GM18907 (cell line): ENCODE data around the gene HINT2.

Experiments used
- ATAC-seq: cut with Tn5 transposase; IDR thresholded peaks from one replicate; pipeline ENCODE4 v1.9.1; 2021; ENCODE audit warnings: mild to moderate bottlenecking, moderate library complexity; ENCODE audit not compliant: unreplicated experiment

HINT2 gene

DNA sequence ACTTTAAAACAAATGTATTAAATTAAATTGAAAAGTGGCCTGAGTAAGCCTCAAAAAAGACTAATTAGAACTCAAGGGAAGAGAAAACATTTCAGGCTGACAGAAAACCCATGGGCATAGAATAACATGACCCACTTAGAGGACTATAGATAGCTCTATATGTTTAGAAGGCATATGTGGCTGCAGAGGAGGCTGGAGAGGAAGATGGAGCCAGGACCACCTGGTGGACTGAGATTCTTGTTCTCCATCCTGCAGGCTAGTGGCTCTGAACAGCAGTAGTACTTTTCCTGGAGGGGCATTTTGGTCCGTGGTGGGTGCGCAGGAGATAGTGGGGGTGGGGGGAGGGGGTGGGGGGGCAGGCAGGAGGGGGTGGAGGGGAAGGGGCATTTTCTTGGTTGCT lies 33.8 kb downstream of the HINT2 start:
- no peak for ATAC-seq

DNA sequence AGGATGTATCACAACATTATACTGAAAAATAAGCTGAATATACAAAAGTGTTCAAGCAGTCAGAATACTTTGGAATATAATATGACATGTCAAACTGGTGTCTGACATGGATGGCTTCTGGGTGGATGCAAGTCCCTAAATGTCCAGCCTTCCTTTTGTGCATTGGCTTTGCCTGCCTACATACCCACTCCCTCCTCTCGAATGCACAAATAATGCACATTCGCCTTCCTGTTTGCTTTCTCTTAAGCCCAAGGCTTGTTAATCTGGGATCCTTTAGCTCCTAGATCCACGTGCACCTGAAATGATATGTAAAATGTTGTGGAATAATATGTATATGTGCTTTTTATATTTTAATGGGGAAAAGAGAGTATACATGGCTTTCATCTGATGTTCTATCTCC lies 36.3 kb downstream of the HINT2 start:
- no peak for ATAC-seq

DNA sequence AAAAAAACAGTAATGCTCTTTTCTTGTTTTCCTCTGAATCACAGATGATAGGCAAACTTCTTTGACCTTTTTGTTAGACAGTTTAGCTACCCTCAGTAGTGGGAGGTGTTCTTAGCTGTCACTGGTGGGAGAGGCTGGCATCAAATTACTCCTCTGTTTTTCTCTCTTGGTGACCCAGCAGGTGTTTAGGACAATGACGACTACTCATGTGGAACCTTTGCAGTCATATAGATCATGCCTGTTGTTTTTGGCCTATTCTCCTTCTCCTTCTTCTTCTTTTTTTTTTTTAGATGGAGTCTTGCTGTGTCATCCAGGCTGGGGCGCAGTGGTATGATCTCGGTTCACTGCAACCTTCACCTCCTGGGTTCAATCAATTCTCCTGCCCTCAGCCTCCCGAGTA lies 38.8 kb downstream of the HINT2 start:
- ATAC-seq = no peak

DNA sequence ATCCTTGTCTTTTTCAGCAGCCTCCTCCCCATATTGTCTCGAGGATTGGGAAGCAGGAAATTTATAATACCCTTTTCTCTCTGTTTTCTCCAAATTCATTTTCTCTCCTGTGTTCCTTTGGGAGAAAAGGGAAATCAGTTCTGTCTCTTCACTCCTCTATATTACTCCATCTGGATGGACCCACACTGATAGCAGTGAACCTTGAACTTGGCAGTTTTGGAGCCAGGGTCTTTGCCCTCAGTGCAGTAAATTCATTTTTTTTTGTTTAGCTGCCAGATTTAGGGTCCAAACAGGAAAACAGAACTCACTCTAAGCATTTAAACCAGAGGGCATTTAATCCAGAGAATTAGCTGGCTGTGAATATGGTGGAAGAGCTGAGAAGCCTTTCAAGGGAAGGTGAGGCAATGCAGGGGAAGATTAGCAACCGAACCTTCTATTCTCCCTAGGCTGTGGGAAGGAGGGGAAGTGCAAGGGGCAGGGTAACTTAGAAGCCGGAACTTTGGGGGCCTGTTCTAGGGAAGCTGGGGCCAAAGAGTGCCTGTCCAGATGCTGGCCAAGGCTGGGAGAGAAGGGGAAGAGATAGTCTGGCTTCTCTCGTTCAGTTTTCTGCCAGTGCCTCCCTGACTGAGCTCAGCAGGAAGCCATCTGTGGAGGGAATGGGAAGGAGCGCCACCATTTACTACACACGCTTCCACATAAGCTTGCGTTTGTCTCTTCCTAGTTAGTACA lies 39.8 kb downstream of the HINT2 start:
- no peak for ATAC-seq

DNA sequence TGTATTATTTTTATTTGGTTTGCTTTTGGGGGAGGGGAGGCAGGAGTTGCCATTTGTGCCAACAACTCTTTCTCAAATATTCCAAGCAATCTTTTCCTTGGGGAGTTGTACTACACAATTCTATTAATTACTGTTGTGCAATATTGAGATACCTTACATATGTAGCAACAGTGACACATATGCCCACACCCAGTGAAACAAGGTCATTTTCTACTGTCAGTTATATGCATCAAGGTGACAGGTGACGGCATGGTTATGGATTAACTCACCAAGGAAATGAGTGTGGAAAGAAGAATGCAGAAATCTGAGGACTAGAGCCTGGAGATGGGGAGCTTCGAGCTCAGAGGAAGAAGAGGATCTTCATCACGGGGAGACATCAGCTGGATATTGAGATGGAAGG lies 42.9 kb downstream of the HINT2 start:
- no peak for ATAC-seq

DNA sequence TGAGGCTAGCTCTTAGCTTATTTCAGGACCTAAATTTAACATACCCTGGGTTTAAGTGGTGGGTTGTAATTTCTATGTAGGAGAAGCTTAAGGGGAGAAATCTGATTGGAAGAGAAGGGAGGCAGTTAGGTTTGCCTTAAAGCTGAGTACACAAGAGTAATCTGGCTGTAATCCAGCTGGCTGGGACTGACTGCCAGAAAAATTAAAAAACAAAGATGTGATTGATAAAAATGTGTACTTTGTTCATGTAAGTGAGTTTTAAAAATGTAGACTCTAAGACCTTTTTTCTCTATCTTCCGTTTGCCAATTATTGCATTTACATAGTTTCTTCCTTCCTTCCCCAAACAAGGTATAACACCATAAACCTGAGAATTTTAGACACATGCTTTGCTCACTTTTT lies 43.3 kb downstream of the HINT2 start:
- no peak for ATAC-seq

DNA sequence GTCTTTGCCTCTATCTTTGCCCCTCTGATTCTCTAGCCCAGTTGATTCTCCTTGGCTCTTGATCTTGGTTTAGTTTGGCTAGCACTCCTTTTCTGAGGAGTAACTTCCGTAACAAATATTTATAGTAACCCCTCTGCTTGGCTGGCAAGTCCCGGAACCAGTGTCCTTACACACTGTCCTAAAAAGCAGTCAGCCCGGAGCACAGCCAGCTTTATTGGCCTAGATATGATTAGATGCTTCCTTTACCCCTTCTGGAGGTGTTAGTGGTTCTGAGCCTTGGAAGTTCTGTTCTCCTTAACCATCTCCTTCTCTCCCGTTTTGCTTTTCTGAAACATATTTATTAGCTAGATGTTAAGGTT lies 43.8 kb downstream of the HINT2 start:
- no peak for ATAC-seq

DNA sequence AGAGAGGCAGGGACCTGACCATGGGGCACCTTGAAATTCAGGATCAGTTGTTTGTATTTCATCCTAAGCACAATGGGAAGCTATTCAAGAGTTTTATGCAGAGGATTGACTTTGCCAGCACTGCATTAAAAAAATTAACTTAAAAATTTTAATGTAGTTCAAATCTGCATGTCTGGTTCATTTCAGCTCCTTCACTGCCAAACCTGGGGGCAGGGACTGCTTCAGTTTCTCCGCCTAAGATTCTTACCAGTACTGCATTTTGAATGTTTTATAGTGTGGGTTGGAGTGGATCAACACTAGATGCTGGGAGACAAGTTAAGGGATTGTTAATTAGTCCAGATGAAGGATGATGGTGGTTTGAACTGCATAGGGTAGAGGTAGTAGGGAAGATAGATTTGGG lies 45.1 kb downstream of the HINT2 start:
- no peak for ATAC-seq

DNA sequence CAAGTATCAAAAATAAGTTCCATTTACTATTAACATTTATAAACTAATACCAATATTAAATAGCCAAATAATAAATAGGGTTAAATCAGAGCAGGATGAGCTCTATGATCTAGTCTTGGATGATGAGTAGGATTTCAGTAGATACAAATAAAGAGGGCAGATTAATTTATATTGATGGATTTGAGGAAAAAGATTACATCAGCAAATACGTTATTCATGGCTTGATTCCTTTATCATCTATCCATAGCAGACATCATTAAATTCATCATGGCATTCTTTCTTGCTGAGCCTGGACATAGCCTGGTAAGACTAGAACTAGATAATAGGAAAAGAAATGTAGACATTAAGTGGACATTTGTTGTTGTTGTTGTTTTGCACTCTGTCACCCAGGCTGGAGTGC lies 47.4 kb downstream of the HINT2 start:
- no peak for ATAC-seq

DNA sequence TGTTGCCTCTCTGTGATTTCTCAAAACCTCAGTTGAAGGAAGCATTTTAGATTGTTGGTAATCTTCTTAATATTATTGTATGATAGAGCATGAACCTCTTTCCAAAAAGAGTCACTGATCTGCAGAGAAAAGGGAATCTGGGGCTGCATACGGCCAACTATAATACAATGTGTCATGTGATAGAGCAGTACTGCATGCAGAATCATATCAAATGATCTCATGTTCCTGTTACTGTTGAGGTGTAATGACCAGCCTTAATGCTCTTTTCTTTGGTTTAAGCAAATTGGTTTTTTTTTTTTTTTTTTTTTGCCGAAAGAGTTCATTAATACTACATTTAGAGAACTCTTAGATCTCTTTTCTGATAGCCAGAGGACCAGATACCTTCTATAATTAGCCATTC lies 47.8 kb downstream of the HINT2 start:
- no peak for ATAC-seq

DNA sequence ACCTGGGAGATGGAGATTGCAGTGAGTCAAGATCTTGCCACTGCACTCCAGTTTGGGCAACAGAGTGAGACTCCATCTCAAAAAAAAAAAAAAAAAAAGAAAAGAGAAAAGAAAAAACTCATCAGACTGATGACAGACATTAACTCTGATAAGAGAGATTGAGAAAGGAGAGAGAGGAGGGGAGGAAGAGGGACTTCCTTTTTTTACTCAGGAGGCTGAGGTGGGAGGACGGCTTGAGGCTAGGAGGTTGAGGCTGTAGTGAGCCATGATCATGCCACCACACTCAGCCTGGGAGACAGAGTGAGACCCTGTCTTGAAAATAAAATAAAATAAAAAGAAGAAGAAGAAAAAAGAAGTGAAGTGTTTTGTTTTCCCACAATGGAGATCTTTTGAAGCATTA lies 51.0 kb downstream of the HINT2 start:
- ATAC-seq = no peak

DNA sequence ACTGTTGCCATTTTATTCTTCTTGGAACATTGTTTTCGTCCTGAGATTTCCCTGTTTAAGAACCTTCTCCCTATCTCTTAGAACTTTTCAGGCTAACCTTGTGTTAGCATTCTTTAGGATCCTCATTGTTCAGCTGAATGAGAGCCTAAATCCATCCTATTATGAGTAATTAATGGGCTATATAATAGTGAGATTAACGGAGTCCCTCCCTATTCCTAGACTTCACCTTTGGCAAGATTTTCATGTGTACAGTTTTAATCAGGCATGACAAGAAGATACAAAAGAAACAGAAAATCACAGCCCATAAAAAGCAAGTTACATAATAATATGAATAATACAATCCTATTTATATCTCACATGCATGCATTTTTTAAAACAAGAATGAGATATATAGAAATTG lies 51.7 kb downstream of the HINT2 start:
- no peak for ATAC-seq
